Stimulated activated naive CD8-positive, alpha-beta T cell treated with anti-CD3 and anti-CD28 coated beads, Interleukin-15, amount 100 ng/mL, for 72 hours (primary cell): ENCODE data around the gene FCN1.
"Not testable (repeated sequence)": the region's sequence is repeated elsewhere in the genome, so short reads cannot be mapped to it uniquely, and the experiment has no call there.

Experiments
- ATAC-seq: fragments of 150-1000 bp; cut with Tn5 transposase; 2 replicates; pipeline ENCODE4 v1.10.0; 2021; ENCODE audit warnings: mild to moderate bottlenecking, moderate library complexity
- DNase-seq, 2 donors: peaks; one replicate each; pipeline ENCODE4 v3.0.0; 2021 to 2022
- H3K27ac Mint-ChIP-seq, 2 donors: one replicate each; pipeline ENCODE4 v1.8.0; 2022; ENCODE audit warnings: mild to moderate bottlenecking in 2 of 2, mixed read lengths in 2 of 2, moderate library complexity in 2 of 2
- H3K27me3 Mint-ChIP-seq: one replicate; pipeline ENCODE4 v1.8.0; 2022; ENCODE audit warnings: mixed read lengths
- H3K4me1 Mint-ChIP-seq: one replicate; pipeline ENCODE4 v1.8.0; 2022; ENCODE audit warnings: mild to moderate bottlenecking, mixed read lengths
- H3K4me3 Mint-ChIP-seq, 2 donors: one replicate each; pipeline ENCODE4 v1.8.0; 2022; ENCODE audit warnings: mild to moderate bottlenecking in 2 of 2, mixed read lengths in 2 of 2, moderate library complexity in 1 of 2
- H3K9me3 Mint-ChIP-seq, 2 donors: one replicate each; pipeline ENCODE4 v1.8.0; 2022; ENCODE audit warnings: mixed read lengths in 2 of 2

The FCN1 gene

DNA sequence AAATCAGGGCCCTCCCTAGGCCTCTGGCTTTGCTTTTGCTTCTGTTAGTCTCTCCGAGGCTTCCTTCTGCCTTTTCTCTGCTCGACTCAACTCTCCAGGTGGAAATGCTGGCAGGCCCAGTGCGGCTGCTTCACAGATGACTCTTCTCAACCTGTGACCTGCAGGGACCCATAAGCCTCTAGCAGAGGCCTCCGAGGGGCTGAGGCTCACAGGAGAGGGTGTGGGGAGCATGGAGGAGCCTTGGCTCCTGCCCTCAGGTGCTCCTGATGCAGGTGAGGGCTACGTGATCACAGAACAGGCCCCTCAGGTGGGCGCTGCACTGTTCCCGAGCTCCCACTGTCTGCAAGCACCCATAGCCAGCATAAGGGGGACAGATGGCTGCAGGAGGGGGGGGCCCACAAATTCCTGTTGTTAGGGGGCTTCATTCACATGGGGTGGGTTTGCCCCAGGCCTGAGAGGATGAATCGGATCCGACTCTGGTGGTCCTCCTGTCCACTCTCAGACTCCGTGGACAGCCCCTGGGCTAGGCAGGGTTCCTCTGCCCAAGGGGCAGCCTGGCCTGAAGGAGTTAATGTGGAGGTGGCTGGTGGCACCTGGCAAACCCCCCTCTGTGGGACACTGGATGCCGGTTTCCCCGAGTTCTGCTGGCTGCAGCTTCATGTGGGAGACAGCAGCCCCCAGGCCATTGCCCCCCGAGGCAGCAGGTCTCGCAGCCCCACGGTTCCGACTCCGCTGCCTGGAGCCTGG lies 48.0 kb downstream of the FCN1 start:
- Mint-ChIP-seq H3K27me3 (no peaks in the 10 kb centered on the region), H3K4me3 (no peak overlapping the region), H3K4me1 (no peaks in the 10 kb centered on the region), H3K27ac (peak overlapping the region in 1 of 2 donors; percentile 41), H3K9me3 (no peaks in the 10 kb centered on the region)
- ATAC-seq = no peak
- DNase-seq = no peak

DNA sequence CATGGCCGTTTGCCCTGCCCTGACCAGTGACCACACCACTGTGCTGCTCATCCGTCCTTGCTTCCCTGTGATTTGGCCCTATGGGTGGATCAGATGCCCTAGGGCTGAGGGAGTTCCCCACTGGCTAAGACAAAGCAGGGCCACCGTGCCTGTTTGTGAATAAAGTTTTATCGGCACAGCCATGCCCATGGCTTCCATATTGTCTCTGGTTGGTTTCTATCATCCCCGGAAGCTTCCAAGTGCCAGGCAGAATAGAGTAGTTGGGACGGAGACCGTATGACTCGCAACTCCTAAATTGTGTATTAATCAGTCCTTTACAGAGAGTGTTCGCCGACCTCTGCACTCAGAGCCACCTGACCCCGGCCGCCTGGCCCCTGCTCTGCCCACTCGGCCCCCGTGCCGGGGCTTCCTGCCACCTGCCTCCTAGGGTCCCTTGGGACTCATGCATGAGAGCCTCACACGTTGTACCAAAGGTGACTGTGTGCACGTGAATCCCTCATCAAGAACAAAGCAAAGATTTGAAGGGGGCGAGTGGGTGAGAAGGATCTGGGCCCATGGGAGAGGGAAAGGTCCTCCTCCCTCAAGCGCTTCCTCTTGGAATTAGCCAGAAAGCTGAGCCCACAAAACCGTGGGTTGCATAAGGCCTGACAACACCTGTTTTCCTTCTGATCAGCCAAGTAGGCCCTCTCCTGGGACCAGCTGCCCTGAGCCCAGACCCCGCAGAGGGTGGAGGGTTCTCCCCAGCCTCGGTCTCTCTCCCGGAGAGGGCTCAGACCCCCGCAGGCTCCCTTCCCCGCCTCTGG lies 48.8 kb downstream of the FCN1 start:
- no peaks in the 10 kb centered on the region for H3K4me1 Mint-ChIP-seq
- ATAC-seq (no peak), DNase-seq (no peak)
- H3K9me3 Mint-ChIP-seq = no peaks in the 10 kb centered on the region
- H3K4me3 Mint-ChIP-seq = no peak overlapping the region
- no peaks in the 10 kb centered on the region for H3K27me3 Mint-ChIP-seq
- no peak overlapping the region for H3K27ac Mint-ChIP-seq

DNA sequence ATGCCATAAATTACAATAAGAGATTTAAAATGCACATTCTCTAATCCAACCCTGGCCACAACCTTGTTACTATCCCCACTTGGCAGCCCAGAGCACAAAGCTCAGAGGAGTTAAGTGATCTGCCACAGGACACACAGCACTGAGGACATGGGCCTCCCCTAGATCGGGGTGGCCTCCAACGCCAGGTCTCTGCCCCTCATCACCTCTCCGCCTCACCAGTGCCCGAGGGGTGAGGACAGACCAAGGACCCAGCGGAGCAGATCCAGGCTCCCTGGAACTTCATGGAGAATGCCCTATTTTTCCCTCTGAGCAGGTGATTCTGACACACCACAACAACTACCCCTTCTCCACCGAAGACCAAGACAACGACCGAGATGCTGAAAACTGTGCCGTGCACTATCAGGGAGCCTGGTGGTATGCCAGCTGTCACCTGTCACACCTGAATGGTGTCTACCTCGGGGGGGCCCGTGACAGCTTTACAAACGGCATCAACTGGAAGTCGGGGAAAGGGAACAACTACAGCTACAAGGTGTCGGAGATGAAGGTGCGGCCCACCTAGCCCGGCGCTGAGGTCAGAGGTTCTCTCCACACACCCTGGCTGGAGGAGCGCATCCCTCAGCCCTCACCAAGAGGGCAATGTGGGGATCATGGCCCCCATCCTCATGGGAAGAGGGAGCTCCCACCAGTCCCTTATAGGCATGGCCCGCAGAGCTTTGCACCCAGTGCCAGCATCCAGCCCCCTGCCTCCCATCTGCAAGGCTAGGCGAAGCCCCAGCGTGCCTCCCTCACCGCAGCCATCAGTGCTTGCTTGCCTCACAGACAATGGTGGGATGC lies 49.6 kb downstream of the FCN1 start:
- DNase-seq (no peak), ATAC-seq (no peak)
- H3K27me3 Mint-ChIP-seq = no peaks in the 10 kb centered on the region
- H3K27ac Mint-ChIP-seq = no peak overlapping the region
- no peaks in the 10 kb centered on the region for H3K9me3 Mint-ChIP-seq
- no peak overlapping the region for H3K4me3 Mint-ChIP-seq
- H3K4me1 Mint-ChIP-seq = no peaks in the 10 kb centered on the region

DNA sequence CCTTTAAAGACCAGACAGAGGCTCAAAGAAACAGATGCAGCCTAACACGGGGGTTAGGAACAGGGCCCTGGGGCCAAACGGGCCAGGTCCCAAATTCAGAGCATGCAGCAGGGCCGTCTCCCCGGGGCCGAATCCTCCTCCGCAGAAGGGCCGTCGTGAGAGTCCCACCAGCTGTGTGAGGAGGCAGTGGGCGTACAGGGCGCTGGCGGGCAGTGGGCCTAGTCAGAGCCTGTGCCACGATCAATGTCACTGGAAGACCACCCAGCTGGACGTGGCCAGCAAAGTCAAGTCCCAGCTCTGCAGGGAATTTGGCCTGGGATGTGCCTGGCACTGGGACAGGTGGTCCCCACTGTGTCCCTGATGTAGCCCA lies 52.9 kb downstream of the FCN1 start:
- Mint-ChIP-seq H3K4me1 (no peaks in the 10 kb centered on the region), H3K27ac (no peak overlapping the region), H3K9me3 (no peaks in the 10 kb centered on the region), H3K4me3 (no peak overlapping the region), H3K27me3 (no peaks in the 10 kb centered on the region)
- ATAC-seq = no peak
- no peak for DNase-seq

DNA sequence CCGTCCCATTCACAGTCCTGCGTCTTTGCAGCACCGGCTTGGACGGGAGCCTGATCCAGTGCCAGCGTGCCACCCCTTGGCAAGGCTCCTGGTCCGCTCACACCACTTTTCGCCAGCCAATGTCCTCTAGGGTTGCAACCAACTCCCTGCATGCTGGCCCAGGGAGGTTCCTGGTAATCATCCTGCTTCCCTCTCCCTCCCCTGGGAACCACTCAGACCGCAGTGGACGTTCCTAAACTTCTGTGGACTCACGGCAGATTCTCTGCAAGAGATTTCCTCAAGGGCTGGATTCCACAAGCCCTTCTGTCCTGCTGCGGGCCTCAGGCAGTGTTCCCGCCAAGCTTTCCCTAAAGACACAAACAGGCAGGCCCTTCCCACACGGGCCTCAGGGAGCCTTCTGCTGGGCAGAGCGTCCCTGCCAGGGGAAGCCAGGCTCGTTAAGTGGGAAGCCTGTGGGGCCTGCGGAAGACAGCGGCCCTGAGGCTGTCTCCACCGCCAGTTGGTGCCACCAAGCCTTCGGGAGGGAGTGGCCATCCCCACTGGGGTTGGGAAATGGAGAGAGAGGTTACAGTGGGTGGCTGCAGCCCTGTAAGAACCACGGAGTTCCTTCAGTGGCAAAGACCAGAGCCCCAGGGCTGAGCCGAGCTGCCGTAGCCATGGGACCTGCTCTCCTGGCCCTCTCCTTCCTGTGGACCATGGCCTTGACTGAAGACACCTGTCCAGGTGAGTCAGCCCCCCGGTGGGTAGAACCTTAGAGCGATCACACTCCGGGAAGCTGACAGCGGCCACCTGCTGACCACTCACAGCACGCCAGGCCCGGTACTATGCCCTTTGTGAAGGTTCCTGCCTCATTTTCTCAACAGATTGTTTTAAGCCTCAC lies 53.5 kb downstream of the FCN1 start:
- no peak for DNase-seq
- Mint-ChIP-seq H3K27ac (no peak overlapping the region), H3K27me3 (no peaks in the 10 kb centered on the region), H3K4me3 (no peak overlapping the region), H3K9me3 (no peaks in the 10 kb centered on the region), H3K4me1 (no peaks in the 10 kb centered on the region)
- no peak for ATAC-seq

DNA sequence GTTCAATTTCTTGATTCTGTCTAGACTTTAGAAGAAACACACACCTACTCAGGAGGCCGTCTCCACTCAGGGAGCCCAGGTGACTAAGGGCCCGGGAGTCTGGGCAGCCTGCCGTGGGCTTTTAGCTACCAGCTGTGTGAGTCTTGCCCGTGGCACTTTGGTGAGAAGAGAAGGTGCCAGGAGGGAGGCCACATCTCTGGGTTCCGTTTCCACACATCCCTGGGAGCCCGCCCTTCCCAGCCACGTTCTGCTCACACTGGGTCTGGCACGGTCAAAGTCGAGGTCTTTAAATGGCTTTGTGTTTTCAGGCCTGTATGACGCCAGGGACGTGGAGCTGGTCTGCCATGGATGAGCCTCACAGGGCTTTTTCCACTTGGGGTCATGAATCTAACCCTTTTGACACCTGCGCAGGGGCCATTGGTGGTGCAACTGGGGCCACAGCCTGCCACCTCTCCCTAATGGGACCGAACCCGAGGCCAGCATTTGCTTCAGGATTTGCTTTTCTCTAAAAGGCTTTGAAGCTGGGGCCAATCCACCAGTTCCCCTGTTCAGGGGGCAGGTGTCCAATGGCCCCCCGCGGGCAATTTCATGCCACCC lies 54.3 kb downstream of the FCN1 start:
- no peak overlapping the region for H3K27ac Mint-ChIP-seq
- H3K4me3 Mint-ChIP-seq = no peak overlapping the region
- no peak for DNase-seq

DNA sequence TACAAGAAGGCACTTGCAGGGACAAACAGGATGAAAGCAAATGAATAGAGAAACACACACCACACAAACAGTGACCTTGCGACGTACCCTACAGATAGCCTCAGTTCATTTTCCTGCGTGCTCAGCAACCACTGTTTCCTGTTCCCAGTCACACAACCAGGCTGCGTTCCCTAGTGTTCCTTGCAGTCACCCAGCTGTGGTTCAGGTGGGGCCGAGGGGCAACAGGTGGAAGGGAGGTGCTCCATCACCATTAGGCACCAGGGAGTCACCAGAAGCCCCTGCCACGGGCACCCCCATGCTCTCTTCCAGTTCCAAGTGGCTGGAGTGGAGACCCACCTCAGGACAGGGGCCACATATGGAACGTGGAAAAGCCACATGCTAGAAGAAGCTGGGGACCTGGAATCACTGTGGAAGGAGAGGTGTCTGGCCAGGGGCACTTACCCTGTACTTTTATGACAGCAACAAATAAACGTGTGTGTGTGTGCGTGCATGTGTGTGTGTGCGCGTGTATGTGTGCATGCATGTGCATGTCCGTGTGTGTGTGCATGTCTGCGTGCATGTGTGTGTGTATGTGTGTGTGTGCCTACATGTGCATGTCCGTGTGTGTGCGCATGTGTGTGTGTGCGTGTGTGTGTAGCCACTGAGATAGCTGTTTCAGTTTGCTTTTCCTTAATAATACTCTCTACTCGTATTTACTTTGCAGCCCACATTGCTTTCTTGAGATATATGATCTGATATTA lies 55.9 kb downstream of the FCN1 start:
- H3K4me1 Mint-ChIP-seq = peaks cover 9% of the 10 kb centered on the region
- H3K27ac Mint-ChIP-seq = peak overlapping the region in 1 of 2 donors; percentile 46
- ATAC-seq (no peak), DNase-seq (no peak)
- peaks cover 0 to 7% of the 10 kb centered on the region in 2 donors for H3K9me3 Mint-ChIP-seq
- H3K27me3 Mint-ChIP-seq = peaks cover 8% of the 10 kb centered on the region
- H3K4me3 Mint-ChIP-seq = no peak overlapping the region

More for the DNA sequence above, 54.3 kb downstream of the FCN1 start:
- Mint-ChIP-seq H3K4me1 (peaks cover 5% of the 10 kb centered on the region), H3K27me3 (no peaks in the 10 kb centered on the region), H3K9me3 (no peaks in the 10 kb centered on the region)
- no peak for ATAC-seq

DNA sequence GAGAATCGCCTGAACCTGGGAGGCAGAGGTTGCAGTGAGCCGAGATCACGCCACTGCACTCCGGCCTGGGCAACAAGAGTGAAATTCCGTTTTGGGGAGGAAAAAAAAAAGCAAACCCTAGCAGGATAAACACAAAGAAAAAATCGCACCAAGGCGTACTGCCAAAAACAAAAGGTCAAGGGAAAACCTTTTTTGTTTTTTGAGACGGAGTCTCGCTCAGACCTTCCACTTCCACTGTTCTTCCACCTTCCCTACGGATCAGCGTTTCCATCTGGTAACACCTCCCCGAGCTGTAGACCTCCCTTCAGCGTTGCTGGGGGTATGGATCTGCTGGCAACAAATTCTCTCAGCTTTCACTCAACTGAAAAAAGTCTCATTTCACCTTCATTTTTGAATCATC lies 57.2 kb downstream of the FCN1 start:
- Mint-ChIP-seq H3K4me3 (no peak overlapping the region), H3K9me3 (peaks cover 0 to 8% of the 10 kb centered on the region in 2 donors), H3K4me1 (peaks cover 9% of the 10 kb centered on the region), H3K27me3 (peaks cover 10% of the 10 kb centered on the region), H3K27ac (no peak overlapping the region)
- DNase-seq (no peak), ATAC-seq (no peak)

DNA sequence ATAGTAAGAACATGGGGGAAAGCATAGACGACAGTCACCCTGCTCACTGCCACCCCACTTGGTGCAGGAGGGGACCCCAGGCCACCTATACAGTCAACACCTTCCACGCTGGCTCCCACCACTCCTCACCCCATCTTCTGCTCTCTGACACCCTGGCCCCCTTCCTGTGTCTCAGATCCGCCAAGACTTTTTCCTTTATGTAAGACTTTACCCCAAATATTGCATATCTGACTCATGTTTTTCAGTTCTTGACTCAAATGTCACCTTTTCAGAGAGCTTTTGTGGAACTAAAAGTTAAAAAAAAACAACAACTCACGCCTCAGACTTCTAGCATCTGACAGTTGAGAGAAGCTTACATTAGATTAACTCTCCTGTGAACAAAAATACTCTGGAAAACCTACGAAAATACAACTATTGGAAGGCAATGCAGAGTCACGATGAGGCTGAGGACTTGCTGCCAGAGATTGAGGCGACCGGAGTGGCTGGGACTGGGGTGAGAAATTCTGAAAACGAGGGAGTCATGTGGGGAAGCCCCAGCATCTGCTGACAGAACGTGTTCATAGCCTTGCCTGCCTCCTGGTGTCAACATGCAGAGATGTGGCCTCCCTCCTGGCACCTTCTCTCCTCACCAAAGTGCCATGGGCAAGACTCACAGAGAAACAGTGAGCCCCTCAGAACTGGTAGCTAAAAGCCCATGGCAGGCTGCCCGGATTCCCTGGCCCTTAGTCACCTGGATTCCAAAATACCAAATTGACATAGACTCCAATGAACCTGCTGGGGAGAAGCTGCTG lies 59.5 kb downstream of the FCN1 start:
- Mint-ChIP-seq H3K27ac (peak overlapping the region; percentile 6 to 84), H3K4me1 (peaks cover 9% of the 10 kb centered on the region), H3K9me3 (peaks cover 0 to 8% of the 10 kb centered on the region in 2 donors), H3K27me3 (peaks cover 17% of the 10 kb centered on the region), H3K4me3 (peak overlapping the region; percentile 9 to 14)
- peak; percentile 37 to 55 for DNase-seq
- ATAC-seq = peak; percentile 93

DNA sequence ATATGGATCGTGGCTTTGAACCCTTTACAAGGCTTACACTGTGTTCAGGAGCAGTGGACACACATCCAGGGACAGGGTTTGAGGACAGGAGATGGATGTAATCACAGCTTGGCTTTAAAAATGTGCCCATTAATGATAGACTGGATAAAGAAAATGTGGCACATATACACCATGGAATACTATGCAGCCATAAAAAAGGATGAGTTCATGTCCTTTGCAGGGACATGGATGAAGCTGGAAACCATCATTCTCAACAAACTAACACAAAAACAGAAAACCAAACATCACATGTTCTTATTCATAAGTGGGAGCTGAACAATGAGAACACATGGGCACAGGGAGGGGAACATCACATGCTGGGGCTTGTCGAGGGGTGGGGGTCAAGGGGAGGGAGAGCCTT lies 60.3 kb downstream of the FCN1 start:
- H3K4me3 Mint-ChIP-seq, H3K9me3 Mint-ChIP-seq, DNase-seq, H3K27ac Mint-ChIP-seq, H3K4me1 Mint-ChIP-seq, ATAC-seq: not testable (repeated sequence)
- H3K27me3 Mint-ChIP-seq = peaks cover 17% of the 10 kb centered on the region

DNA sequence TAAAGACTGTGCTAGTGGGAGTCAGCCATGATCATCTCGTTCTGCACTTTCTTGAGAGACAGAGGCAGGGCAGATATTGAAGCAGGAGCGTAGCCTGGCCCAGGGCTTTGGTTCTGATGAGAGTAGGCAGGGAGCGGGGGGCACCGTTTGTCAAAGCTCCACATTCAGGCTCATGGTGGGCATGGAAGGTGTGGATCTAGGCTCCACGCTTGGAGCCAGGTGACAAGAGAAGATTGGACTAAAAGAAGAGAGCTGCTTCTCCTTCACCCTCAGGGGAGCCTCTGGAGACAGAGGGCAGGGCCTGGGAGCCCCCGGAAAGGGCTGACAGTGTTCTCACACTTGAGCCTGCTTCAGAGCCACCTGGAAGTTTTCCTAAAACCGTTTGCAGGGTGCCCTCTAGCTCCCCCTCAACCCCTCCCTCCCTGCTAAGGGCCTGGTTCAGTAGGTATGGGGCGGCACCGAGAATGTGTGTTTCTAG lies 61.8 kb downstream of the FCN1 start:
- no peak overlapping the region for H3K4me3 Mint-ChIP-seq
- H3K9me3 Mint-ChIP-seq = peaks cover 0 to 8% of the 10 kb centered on the region in 2 donors
- peaks cover 9% of the 10 kb centered on the region for H3K4me1 Mint-ChIP-seq
- DNase-seq (no peak), ATAC-seq (no peak)
- peak overlapping the region; percentile 31 to 36 for H3K27ac Mint-ChIP-seq
- peaks cover 17% of the 10 kb centered on the region for H3K27me3 Mint-ChIP-seq
